ENCODE data around the gene LTA.

- 0 out of 2 replicates have a peak, but pooled peaks have one; percentile 39 for TF ChIP-seq POLR2A (IDR thresholded peaks at IDR 0.05; ENCODE audit: low read depth, low read length)
- TF ChIP-seq POU2F2 (IDR thresholded peaks at IDR 0.05; ENCODE audit: low read depth, low read length), result peak; percentile 34; the same call in 1 of the 2 replicates
- TF ChIP-seq POLR2AphosphoS5 (IDR thresholded peaks at IDR 0.05; ENCODE audit: low read depth, low read length), result peak; percentile 49; the same call in 1 of the 2 replicates
- peak; percentile 30; the same call in 1 of the 2 replicates for TF ChIP-seq TAF1 (IDR thresholded peaks at IDR 0.05; ENCODE audit: low read depth, low read length)
Observed at GRCh38 chr6:31546958-31547726, 24.9 kb upstream of the LTA start, which contains the start of gene NFKBIL1.
